ENCODE measurements around the gene CUBN.

Gene CUBN

DNA sequence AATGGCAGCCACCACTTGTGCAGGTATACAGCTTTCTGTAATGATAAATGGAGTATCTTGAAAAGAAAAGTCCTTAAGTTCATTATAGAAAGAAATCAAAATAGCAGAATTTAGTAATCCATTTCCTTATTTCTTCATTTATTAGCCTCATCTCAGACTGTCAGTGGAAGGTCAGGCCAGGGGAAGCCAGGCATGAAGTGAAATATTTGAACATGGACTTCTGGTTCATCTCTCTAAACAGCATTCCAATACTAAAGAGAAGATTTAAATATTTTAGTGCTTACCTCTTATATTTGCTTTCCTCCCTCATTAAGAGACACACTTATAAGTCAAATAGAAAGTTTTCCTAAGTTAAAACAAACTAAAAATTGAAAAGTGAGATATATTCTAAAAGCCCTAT lies 45.0 kb upstream of the CUBN start:
- no peak overlapping the region for H3K4me3 ChIP-seq (ENCODE audit: low read depth, low read length)
- no peak for DNase-seq
- H3K27ac ChIP-seq: no peak overlapping the region
- no peaks in the 10 kb centered on the region for H3K36me3 ChIP-seq
- no peaks in the 10 kb centered on the region for H3K9me3 ChIP-seq (ENCODE audit: severe bottlenecking)
- TF ChIP-seq, protein P1, sequence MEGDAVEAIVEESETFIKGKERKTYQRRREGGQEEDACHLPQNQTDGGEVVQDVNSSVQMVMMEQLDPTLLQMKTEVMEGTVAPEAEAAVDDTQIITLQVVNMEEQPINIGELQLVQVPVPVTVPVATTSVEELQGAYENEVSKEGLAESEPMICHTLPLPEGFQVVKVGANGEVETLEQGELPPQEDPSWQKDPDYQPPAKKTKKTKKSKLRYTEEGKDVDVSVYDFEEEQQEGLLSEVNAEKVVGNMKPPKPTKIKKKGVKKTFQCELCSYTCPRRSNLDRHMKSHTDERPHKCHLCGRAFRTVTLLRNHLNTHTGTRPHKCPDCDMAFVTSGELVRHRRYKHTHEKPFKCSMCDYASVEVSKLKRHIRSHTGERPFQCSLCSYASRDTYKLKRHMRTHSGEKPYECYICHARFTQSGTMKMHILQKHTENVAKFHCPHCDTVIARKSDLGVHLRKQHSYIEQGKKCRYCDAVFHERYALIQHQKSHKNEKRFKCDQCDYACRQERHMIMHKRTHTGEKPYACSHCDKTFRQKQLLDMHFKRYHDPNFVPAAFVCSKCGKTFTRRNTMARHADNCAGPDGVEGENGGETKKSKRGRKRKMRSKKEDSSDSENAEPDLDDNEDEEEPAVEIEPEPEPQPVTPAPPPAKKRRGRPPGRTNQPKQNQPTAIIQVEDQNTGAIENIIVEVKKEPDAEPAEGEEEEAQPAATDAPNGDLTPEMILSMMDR (IDR thresholded peaks at IDR 0.05; ENCODE audit: low read depth, low read length): no peak
- no peaks in the 10 kb centered on the region for H3K27me3 ChIP-seq (ENCODE audit: insufficient read depth, low read depth, severe bottlenecking)

DNA sequence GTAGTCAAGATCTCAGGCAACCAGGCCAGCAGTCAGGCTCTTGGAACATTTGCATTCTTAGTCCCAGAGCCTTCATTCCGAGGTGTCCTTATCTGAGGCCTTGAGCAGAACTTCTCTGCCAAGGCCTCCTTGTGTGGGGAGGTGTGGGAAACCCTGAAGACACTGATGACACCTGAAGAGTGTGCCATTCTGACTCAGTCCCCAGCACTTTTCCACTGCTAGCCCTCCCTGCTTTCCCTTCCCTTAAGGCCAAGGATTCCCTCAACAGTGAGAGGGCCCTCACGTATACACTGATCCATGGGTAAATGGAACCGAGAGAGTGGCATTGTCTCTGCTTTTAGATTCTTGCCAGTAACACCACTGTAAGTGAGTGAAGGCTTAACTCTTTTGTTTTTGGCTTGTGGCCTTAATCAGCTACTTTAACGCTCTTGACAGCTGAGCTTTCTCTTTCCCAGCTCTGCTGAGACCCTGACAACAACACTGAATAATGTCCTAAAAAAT lies 41.6 kb upstream of the CUBN start:
- Histone ChIP-seq H3K36me3 (no peaks in the 10 kb centered on the region), H3K4me3 (ENCODE audit: low read depth, low read length) (no peak overlapping the region), H3K9me3 (ENCODE audit: severe bottlenecking) (no peaks in the 10 kb centered on the region), H3K27ac (no peak overlapping the region), H3K27me3 (ENCODE audit: insufficient read depth, low read depth, severe bottlenecking) (no peaks in the 10 kb centered on the region)
- DNase-seq: no peak
- TF ChIP-seq, protein P1 (IDR thresholded peaks at IDR 0.05; ENCODE audit: low read depth, low read length): no peak

DNA sequence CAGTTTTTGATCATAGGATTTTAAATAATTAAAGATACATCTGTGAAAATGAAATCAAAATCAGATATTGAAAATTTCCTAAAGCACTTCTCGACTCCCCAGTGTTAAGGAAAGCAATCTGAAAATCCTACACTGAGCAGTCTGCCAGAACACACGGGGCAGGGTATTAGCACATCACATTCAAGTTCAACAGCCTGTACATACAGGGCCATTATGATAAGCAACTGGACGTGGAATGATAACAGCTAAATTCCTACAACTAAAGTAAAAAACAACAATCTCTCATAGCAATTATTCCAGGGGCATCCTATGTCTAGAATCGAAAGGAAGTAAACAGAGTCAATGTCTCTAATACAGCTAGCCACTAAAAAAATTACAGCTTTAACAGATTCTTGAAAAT lies 40.2 kb upstream of the CUBN start:
- no peaks in the 10 kb centered on the region for H3K27me3 ChIP-seq (ENCODE audit: insufficient read depth, low read depth, severe bottlenecking)
- no peak for DNase-seq
- H3K9me3 ChIP-seq (ENCODE audit: severe bottlenecking): no peaks in the 10 kb centered on the region
- H3K27ac ChIP-seq: no peak overlapping the region
- H3K36me3 ChIP-seq: no peaks in the 10 kb centered on the region
- TF ChIP-seq, protein P1 (IDR thresholded peaks at IDR 0.05; ENCODE audit: low read depth, low read length): no peak
- no peak overlapping the region for H3K4me3 ChIP-seq (ENCODE audit: low read depth, low read length)

DNA sequence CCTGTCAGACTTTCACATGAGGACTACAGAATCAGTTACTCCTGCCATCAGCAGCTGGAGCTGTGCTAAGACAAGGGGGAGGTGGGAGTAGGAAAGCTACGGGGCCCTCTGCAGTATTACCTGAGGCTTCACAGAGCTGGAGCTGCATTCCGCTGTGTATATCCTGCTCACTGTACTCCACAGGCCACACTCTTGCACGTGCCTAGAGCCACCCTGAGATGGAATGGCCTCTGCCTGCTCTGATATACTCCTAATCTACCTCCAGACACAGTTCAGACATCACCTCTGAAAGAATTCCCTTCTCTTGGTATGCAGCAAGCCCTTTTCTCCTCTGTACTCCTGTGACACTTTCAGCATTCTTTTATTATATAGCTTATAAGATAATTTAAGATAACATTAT lies 37.1 kb upstream of the CUBN start:
- H3K27me3 ChIP-seq (ENCODE audit: insufficient read depth, low read depth, severe bottlenecking): no peaks in the 10 kb centered on the region
- no peaks in the 10 kb centered on the region for H3K36me3 ChIP-seq
- DNase-seq: no peak
- H3K4me3 ChIP-seq (ENCODE audit: low read depth, low read length): no peak overlapping the region
- H3K9me3 ChIP-seq (ENCODE audit: severe bottlenecking): no peaks in the 10 kb centered on the region
- H3K27ac ChIP-seq: no peak overlapping the region
- TF ChIP-seq, protein P1 (IDR thresholded peaks at IDR 0.05; ENCODE audit: low read depth, low read length): no peak

DNA sequence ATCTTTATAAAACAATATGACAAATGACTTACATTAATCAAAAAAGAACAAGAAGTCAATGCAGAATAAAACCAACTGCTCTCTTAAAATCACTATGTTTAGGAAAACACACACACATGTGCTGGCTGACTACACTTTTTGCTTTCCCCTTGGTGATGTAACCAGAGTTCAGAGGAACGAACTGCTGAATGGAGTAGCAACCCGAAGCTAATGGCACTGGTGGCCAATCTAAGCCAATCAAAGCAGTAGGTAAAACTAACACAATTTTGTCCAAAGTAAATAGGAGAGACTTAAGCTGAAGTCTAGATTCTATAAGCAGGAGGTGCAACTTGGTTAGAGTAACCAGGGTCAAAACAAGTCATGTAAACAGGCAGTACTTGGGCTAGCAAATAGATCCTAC lies 33.2 kb upstream of the CUBN start:
- DNase-seq: no peak
- Histone ChIP-seq H3K36me3 (no peaks in the 10 kb centered on the region), H3K27me3 (ENCODE audit: insufficient read depth, low read depth, severe bottlenecking) (no peaks in the 10 kb centered on the region), H3K27ac (no peak overlapping the region), H3K9me3 (ENCODE audit: severe bottlenecking) (no peaks in the 10 kb centered on the region), H3K4me3 (ENCODE audit: low read depth, low read length) (no peak overlapping the region)
- TF ChIP-seq, protein P1 (IDR thresholded peaks at IDR 0.05; ENCODE audit: low read depth, low read length): no peak

DNA sequence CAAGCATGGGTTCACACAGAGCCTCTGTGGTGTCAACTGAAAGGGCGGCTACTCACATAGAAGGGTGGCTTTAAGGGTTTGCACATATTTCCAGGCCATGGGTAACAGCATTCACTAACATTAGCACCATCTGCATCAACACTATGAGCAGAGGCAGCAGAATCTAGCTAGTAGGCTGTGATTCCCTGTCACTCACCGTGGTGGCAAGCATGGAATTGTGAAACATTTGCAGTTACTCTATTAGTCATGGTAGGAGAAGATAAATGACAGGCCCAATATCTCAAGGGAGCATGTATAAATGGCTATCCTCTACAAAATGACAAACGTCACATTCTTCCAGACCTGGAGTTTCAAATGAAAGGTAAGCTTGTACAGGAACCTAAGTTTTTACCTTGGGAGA lies 32.2 kb upstream of the CUBN start:
- no peaks in the 10 kb centered on the region for H3K27me3 ChIP-seq (ENCODE audit: insufficient read depth, low read depth, severe bottlenecking)
- no peaks in the 10 kb centered on the region for H3K36me3 ChIP-seq
- no peak for DNase-seq
- TF ChIP-seq, protein P1 (IDR thresholded peaks at IDR 0.05; ENCODE audit: low read depth, low read length): no peak
- H3K9me3 ChIP-seq (ENCODE audit: severe bottlenecking): no peaks in the 10 kb centered on the region
- H3K4me3 ChIP-seq (ENCODE audit: low read depth, low read length): no peak overlapping the region
- no peak overlapping the region for H3K27ac ChIP-seq
